Measurements from ENCODE around the gene HACL1.

HACL1 gene

DNA sequence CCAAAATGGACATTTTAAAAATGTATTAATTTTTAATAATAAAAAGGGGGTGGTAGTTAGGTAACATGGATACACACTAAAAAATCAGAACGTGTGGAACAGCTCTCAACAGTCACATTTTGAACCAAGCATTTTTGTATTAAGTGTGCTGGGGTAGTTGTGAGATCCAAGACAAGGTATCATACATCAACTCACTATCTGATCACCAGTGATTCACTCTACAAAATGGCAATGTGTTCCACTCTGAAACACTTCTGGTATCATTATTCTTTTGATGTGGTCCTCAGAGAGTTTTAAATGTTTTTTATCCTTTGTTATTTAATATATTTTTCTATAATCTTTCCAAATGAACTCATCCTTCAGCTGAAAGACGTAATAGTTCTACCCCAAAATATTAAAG, 5.4 kb downstream of the HACL1 start:
- no peak for DNase-seq (ENCODE audit: extremely low read depth, low read depth)
- TF ChIP-seq, protein P1, sequence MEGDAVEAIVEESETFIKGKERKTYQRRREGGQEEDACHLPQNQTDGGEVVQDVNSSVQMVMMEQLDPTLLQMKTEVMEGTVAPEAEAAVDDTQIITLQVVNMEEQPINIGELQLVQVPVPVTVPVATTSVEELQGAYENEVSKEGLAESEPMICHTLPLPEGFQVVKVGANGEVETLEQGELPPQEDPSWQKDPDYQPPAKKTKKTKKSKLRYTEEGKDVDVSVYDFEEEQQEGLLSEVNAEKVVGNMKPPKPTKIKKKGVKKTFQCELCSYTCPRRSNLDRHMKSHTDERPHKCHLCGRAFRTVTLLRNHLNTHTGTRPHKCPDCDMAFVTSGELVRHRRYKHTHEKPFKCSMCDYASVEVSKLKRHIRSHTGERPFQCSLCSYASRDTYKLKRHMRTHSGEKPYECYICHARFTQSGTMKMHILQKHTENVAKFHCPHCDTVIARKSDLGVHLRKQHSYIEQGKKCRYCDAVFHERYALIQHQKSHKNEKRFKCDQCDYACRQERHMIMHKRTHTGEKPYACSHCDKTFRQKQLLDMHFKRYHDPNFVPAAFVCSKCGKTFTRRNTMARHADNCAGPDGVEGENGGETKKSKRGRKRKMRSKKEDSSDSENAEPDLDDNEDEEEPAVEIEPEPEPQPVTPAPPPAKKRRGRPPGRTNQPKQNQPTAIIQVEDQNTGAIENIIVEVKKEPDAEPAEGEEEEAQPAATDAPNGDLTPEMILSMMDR (IDR thresholded peaks at IDR 0.05; ENCODE audit: low read depth, low read length, missing control alignments), result no peak
- H3K4me3 ChIP-seq (replicated peaks; ENCODE audit: low read depth, low read length), result no peak overlapping the region

- no peak for DNase-seq (ENCODE audit: extremely low read depth, low read depth)
- H3K4me3 ChIP-seq (replicated peaks; ENCODE audit: low read depth, low read length), result no peak overlapping the region
- TF ChIP-seq, protein P1 (IDR thresholded peaks at IDR 0.05; ENCODE audit: low read depth, low read length, missing control alignments), result no peak
Measured at GRCh38 chr3:15592968-15593367, 8.4 kb downstream of the HACL1 start.

- H3K4me3 ChIP-seq (replicated peaks; ENCODE audit: low read depth, low read length), result no peak overlapping the region
- no peak for DNase-seq (ENCODE audit: extremely low read depth, low read depth)
- TF ChIP-seq, protein P1 (IDR thresholded peaks at IDR 0.05; ENCODE audit: low read depth, low read length, missing control alignments), result no peak
Measured at GRCh38 chr3:15591928-15592327, 9.4 kb downstream of the HACL1 start.

DNA sequence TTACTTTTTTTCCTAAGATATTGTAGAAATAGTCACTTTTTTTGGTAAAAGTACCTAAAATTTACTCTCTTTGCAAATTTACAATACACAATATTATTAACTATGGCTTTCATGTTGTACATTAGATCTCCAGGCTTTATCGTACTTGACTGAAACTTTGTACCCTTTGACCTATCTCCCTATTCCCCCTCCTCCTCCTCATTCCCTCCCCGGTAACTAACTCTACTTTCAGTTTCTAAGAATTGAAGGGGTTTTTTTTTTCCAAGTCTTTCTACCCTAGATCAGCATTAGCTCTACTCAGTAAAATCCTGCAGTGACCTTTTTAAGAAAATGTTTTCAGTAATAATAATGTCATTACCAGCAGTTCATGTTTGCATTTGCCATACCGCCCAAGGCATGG, 10.1 kb downstream of the HACL1 start:
- DNase-seq (ENCODE audit: extremely low read depth, low read depth), result no peak
- no peak overlapping the region for H3K4me3 ChIP-seq (replicated peaks; ENCODE audit: low read depth, low read length)
- TF ChIP-seq, protein P1 (IDR thresholded peaks at IDR 0.05; ENCODE audit: low read depth, low read length, missing control alignments), result no peak

DNA sequence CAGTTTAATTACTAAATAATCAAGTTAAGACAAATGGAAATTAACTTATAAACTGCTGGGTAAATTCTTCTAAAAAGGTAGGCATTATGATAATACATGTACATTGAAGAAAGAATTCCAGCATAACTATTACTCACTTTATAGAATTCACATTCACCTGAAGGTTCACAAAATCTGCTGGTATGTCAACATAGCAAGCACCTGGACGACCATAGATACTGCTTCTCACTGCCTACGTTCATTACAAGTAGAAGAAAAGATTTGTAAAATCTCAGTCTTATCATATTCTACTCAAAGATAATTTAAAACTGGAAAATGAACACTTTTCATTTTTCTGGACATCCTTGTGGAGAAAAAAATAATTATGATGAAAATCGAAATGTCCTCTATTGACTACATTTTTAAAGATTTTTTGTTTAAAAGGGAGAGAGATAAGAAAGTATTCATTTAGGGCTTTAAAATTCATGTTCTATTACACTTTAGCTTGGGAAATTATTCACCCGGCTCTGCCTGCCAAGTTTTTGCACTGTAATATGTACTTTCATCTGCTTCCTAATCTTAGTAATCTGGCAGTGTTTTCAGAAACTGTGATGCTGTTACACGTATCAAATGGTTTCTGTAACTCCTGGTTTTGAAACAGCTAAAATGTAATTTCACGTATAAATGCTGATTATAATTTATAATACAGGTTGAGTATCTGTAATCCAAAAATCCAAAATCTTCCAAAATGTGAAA, 16.1 kb downstream of the HACL1 start:
- TF ChIP-seq, protein P1 (IDR thresholded peaks at IDR 0.05; ENCODE audit: low read depth, low read length, missing control alignments), result no peak
- H3K4me3 ChIP-seq (replicated peaks; ENCODE audit: low read depth, low read length), result no peak overlapping the region
- DNase-seq (ENCODE audit: extremely low read depth, low read depth), result no peak

DNA sequence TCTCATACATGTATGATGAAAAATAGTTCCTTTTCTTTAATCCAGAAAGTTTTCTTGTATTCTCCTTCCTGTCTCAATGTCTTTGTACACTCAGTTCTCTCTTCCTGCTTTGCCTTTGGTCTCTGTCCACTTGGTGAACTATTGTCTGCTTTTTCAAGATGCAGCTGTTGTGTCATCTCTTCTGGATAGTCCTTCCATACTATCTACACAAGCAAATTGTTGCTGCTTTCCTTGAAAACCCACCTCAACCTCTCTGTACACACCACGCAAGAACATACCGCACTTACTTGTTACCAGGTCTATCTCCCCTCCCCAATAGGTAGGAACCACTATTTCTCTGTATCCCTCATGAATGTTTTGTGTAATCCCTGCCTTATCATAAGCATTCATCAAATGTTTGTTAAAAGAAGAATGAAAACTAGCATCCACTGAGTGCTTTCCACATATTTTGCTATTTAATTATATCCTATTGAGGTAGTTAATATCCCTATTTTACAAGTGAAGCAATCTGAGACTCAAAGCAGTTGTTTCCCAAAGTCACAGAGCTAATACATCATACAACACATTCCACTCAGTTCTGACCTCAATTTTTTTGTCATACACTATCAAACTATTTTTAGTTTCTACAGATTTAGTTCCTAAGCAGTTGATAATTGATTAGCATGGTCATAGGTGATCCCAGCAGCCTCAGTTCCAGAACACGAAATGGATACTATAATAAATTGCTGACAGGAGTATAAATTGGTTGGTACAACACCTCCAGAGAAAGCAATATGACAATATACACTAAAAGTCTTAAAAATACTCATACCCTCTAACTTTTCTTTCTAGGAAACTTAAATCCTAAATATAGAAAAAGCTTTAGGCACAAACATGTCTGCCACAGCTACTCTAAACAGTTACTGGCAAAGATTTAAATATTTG, 19.6 kb downstream of the HACL1 start:
- no peak overlapping the region for H3K4me3 ChIP-seq (replicated peaks; ENCODE audit: low read depth, low read length)
- TF ChIP-seq, protein P1 (IDR thresholded peaks at IDR 0.05; ENCODE audit: low read depth, low read length, missing control alignments), result no peak
- no peak for DNase-seq (ENCODE audit: extremely low read depth, low read depth)
